ENCODE results near the gene SLC2A3. TPM values are rescaled to one million over a fixed set of nuclear protein-coding genes. Genes with fewer than 3 reads are reported as not detected.
"Not testable (repeated sequence)": the region's sequence is repeated elsewhere in the genome, so short reads cannot be mapped to it uniquely, and the experiment has no call there.

SLC2A3 gene
- total and polyA plus RNA-seq, 9 donors, result 14.1 to 100 (median 28.0) TPM

DNA sequence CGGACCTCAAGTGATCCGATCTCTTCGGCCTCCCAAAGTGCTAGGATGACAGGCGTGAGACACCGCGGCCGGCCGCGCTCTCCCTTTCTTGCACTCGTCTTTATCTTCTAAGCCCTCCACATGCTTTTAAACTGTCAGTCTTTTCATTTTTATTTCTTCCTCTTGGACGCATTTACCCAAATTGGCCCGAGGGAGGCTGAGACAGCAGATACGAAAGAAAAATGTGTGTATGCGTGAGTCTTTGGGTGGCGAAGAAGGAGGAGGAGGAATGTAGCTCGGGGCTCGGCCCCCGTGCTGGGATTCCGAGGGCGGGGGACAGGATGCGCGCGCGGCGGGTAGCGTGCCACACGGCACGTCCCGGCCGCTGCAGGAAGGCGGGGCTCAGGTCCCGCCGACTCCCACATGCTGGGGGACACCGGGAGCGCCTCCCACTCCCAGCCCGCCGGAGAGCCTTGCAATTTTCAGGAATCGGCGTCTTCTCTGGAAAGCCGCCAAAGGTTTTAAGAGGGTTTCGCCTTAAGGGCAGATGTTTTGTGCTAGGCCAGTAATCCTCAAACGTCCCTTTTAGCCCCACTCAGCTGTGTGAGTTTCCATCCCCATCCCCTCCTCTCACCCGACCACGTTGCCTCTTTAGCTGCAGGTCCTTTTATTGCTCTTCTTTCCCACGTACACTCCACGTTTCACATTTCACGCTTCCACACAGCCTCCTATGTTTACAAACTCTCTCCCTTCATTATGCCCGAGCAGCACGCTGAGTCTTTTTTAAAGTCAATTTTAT, 34.7 kb upstream of the SLC2A3 start:
- no peaks in the 10 kb centered on the region for H3K36me3 ChIP-seq
- intact Hi-C loops (cut with DNase I), result loop anchor here in 1 of 4 donors (2.0 kb wide), 1 partner anchor 34 kb away; the partner anchor contains the start of gene SLC2A3
- peaks cover 1% of the 10 kb centered on the region for H3K4me1 ChIP-seq (ENCODE audit: insufficient read depth)
- peak overlapping the region; percentile 36 for H3K4me3 ChIP-seq
- H3K27me3 ChIP-seq, result no peaks in the 10 kb centered on the region
- 0% methylated on average over 49 of the region's 49 CpGs for WGBS, 3 donors
- peak; percentile 68 for TF ChIP-seq EP300 (IDR thresholded peaks at IDR 0.05)
- TF ChIP-seq POLR2A (IDR thresholded peaks at IDR 0.05), result no peak
- no peaks in the 10 kb centered on the region for H3K9me3 ChIP-seq
- H3K27ac ChIP-seq, result peak overlapping the region; percentile 12 to 38
- DNase-seq, result peak; percentile 83 to 93 (median 88)

GRCh38 chr12:7966563-7966962, 30.6 kb upstream of the SLC2A3 start:
- intact Hi-C loops (cut with DNase I), result no loop called here
- no peak overlapping the region for H3K27ac ChIP-seq
- no peak overlapping the region for H3K4me3 ChIP-seq
- H3K9me3 ChIP-seq, result no peaks in the 10 kb centered on the region
- DNase-seq, result no peak
- WGBS, 3 donors, result 86 to 92% (median 92%) methylated on average over 14 of the region's 14 CpGs
- no peaks in the 10 kb centered on the region for H3K27me3 ChIP-seq
- TF ChIP-seq POLR2A (IDR thresholded peaks at IDR 0.05), result no peak
- TF ChIP-seq, protein P1, sequence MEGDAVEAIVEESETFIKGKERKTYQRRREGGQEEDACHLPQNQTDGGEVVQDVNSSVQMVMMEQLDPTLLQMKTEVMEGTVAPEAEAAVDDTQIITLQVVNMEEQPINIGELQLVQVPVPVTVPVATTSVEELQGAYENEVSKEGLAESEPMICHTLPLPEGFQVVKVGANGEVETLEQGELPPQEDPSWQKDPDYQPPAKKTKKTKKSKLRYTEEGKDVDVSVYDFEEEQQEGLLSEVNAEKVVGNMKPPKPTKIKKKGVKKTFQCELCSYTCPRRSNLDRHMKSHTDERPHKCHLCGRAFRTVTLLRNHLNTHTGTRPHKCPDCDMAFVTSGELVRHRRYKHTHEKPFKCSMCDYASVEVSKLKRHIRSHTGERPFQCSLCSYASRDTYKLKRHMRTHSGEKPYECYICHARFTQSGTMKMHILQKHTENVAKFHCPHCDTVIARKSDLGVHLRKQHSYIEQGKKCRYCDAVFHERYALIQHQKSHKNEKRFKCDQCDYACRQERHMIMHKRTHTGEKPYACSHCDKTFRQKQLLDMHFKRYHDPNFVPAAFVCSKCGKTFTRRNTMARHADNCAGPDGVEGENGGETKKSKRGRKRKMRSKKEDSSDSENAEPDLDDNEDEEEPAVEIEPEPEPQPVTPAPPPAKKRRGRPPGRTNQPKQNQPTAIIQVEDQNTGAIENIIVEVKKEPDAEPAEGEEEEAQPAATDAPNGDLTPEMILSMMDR (IDR thresholded peaks at IDR 0.05), result no peak
- no peaks in the 10 kb centered on the region for H3K36me3 ChIP-seq
- peaks cover 1% of the 10 kb centered on the region for H3K4me1 ChIP-seq (ENCODE audit: insufficient read depth)

DNA sequence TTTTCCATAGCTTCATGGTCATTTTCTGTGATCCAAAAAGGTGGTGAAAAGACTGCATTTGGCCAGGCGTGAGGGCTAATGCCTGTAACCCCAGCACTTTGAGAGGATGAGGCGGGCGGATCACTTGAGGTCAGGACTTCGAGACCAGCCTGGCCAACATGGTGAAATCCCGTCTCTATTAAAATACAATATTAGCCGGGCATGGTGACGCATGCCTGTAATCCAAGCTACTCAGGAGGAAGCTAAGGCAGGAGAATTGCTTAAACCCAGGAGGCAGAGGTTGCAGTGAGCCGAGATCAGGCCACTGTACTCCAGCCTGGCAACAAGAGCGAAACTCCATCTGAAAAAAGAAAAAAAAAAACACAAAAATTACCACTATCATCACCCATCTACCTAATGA, 28.7 kb upstream of the SLC2A3 start:
- H3K9me3 ChIP-seq; DNase-seq; H3K4me3 ChIP-seq; H3K27ac ChIP-seq; H3K4me1 ChIP-seq (ENCODE audit: insufficient read depth); intact Hi-C loops (cut with DNase I); H3K27me3 ChIP-seq; H3K36me3 ChIP-seq: not testable (repeated sequence)
- WGBS, 3 donors, result 86 to 95% (median 91%) methylated on average over 9 of the region's 9 CpGs

- WGBS, 3 donors, result 79 to 87% (median 85%) methylated on average over 12 of the region's 12 CpGs
- no peaks in the 10 kb centered on the region for H3K9me3 ChIP-seq
- H3K27me3 ChIP-seq, result no peaks in the 10 kb centered on the region
- H3K36me3 ChIP-seq, result no peaks in the 10 kb centered on the region
- no peak overlapping the region for H3K27ac ChIP-seq
- TF ChIP-seq POLR2A (IDR thresholded peaks at IDR 0.05), result no peak
- no peak for TF ChIP-seq EP300 (IDR thresholded peaks at IDR 0.05)
- TF ChIP-seq, protein P1 (IDR thresholded peaks at IDR 0.05), result no peak
- intact Hi-C loops (cut with DNase I), result no loop called here
- no peak for DNase-seq
- H3K4me3 ChIP-seq, result no peak overlapping the region
- no peaks in the 10 kb centered on the region for H3K4me1 ChIP-seq (ENCODE audit: insufficient read depth)
These were observed 25.6 kb upstream of the SLC2A3 start for GRCh38 chr12:7961395-7962178.

DNA sequence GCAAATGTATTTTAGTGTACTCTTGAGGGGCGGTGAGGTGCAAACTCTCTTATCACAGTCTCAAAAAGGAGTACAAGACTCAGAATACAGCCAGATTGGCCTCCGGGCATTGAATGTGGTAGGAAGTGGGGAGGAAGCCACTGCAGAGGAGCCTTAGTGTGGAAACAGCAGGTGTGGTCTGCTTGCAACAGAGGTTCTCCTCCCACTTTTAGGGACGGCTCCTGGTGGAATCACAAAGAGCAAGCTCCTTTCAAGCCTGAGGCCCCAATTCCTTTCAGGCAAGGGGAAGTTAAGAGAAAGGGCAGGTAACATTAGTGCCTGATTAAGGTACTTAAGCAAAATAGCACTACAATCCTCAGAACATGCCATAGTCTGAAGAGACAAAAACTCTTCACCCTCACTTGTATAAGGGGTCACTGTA, 23.7 kb upstream of the SLC2A3 start:
- no peak overlapping the region for H3K27ac ChIP-seq

More for the DNA sequence above, 23.7 kb upstream of the SLC2A3 start:
- 65 to 73% (median 71%) methylated on average over 3 of the region's 3 CpGs for WGBS, 3 donors
- no peak for DNase-seq
- intact Hi-C loops (cut with DNase I), result no loop called here
- TF ChIP-seq, protein P1 (IDR thresholded peaks at IDR 0.05), result no peak
- no peaks in the 10 kb centered on the region for H3K4me1 ChIP-seq (ENCODE audit: insufficient read depth)
- no peaks in the 10 kb centered on the region for H3K36me3 ChIP-seq
- H3K4me3 ChIP-seq, result no peak overlapping the region
- H3K27me3 ChIP-seq, result no peaks in the 10 kb centered on the region
- no peaks in the 10 kb centered on the region for H3K9me3 ChIP-seq
